Uterus (tissue), 4 donors: ENCODE data around the gene IGF2R. TPM values are rescaled to one million over a fixed set of nuclear protein-coding genes. Genes with fewer than 3 reads are reported as not detected.
A peak's percentile ranks its signal among the peaks of the same experiment; 100 is the strongest.

Source experiments
- DNase-seq, 2 donors: peaks; one replicate each; pipeline ENCODE4 v3.0.0-alpha.2; 2019 to 2020
- H3K27ac ChIP-seq, 2 donors: fragments of 200-600 bp; sonication (generic); 1 replicate in 1 of 2; 2 replicates in 1 of 2; pipeline ENCODE4 v1.5.1; 2016 to 2018
- H3K27me3 ChIP-seq, 2 donors: fragments of 200-600 bp; sonication (generic); one replicate each; pipeline ENCODE4 v1.5.1; 2018 to 2019; ENCODE audit warnings: control low read depth in 1 of 2
- H3K36me3 ChIP-seq, 2 donors: fragments of 200-600 bp; sonication (generic); one replicate each; pipeline ENCODE4 v1.5.1; 2019; ENCODE audit warnings: control low read depth in 1 of 2
- H3K4me1 ChIP-seq, 2 donors: fragments of 200-600 bp; sonication (generic); one replicate each; pipeline ENCODE4 v1.5.1; 2018 to 2019; ENCODE audit warnings: control low read depth in 1 of 2
- H3K4me3 ChIP-seq, 2 donors: fragments of 200-600 bp; sonication (generic); 1 replicate in 1 of 2; 2 replicates in 1 of 2; pipeline ENCODE4 v1.5.1; 2018 to 2019; ENCODE audit warnings: mild to moderate bottlenecking in 1 of 2
- H3K9me3 ChIP-seq, 2 donors: fragments of 200-600 bp; sonication (generic); one replicate each; pipeline ENCODE4 v1.5.1; 2019; ENCODE audit warnings: control low read depth in 1 of 2
- POLR2A ChIP-seq, 2 donors: fragments of 450-650 bp; IDR thresholded peaks; one replicate each; pipeline ENCODE4 v1.6.1; 2016; ENCODE audit warnings: antibody characterized with exemption in 2 of 2, mild to moderate bottlenecking in 1 of 2, moderate library complexity in 1 of 2
- intact Hi-C: fragments of 100-400 bp; cut with DNase I; formaldehyde crosslinking; loops from one replicate; pipeline ENCODE4 v1.15.1; 2023; ENCODE audit warnings: low total_unique reads
- total RNA-seq, 4 donors: library from RNA; depleted of rRNA in 3 of 4; stranded (reverse); fragments of >200 nt in 3 of 4; gene quantifications; one replicate each; pipeline versions ENCODE4 v1.1.0 to v1.2.4, GENCODE V29; 2014 to 2023
- TF ChIP-seq, protein P1 (sequence below), 4 experiments: fragments of 200-600 bp in 2 of 4; fragments of 450-650 bp in 2 of 4; sonication (generic) in 2 of 4; IDR thresholded peaks; one replicate each; pipeline ENCODE4 v1.5.1; 2016 to 2019; ENCODE audit warnings: antibody characterized with exemption in 4 of 4, mild to moderate bottlenecking in 2 of 4, moderate library complexity in 1 of 4
- donor health status: DM: yes; HTN: yes; CAD: no.

IGF2R gene
- total RNA-seq, 4 donors from 2014 or later: 36.5 to 91.7 (median 61.7) TPM

DNA sequence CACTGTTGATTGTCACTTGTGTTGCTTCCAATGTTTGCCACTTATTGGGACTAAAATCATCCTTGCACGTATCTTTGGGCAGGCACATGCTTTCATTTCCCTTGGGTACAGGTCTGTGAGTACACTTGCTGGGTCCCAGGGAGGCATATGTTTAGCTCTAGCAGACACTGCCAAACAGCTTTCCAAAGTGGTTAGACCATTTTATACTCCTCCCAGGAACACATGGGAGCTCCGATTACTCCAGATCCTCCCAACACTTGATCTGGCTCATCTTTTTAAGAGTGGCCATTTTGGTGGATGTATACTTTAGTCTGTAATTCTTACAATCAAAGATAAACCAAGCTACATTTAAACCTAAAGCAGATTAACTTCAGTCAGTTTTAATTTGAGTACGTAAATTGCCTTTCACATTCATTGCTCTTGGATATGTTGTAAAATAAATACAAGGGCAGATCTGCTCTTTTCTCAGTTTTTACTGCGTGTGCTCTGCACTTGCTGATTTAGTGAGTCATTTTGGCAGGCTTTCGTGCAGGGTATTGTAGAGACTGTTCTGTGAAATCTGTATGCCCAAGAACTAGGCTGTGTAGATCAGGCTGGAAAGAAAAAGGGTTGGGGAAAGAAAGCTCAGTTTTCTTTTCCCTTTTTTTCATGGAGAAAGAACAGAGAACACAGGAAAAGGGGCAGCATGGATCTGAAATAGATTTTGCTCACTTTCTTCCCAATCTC, 172.3 kb downstream of the IGF2R start:
- H3K27ac ChIP-seq: peak overlapping the region; percentile 77 to 80
- DNase-seq: peak in 1 of 2 donors; percentile 62
- TF ChIP-seq, protein P1, sequence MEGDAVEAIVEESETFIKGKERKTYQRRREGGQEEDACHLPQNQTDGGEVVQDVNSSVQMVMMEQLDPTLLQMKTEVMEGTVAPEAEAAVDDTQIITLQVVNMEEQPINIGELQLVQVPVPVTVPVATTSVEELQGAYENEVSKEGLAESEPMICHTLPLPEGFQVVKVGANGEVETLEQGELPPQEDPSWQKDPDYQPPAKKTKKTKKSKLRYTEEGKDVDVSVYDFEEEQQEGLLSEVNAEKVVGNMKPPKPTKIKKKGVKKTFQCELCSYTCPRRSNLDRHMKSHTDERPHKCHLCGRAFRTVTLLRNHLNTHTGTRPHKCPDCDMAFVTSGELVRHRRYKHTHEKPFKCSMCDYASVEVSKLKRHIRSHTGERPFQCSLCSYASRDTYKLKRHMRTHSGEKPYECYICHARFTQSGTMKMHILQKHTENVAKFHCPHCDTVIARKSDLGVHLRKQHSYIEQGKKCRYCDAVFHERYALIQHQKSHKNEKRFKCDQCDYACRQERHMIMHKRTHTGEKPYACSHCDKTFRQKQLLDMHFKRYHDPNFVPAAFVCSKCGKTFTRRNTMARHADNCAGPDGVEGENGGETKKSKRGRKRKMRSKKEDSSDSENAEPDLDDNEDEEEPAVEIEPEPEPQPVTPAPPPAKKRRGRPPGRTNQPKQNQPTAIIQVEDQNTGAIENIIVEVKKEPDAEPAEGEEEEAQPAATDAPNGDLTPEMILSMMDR (IDR thresholded peaks at IDR 0.05): no peak
- TF ChIP-seq POLR2A (IDR thresholded peaks at IDR 0.05): no peak
- H3K4me1 ChIP-seq: peaks cover 3 to 6% of the 10 kb centered on the region in 2 donors
- intact Hi-C loops: no loop called here
- H3K36me3 ChIP-seq: no peaks in the 10 kb centered on the region
- no peaks in the 10 kb centered on the region for H3K27me3 ChIP-seq
- no peak overlapping the region for H3K4me3 ChIP-seq
- no peaks in the 10 kb centered on the region for H3K9me3 ChIP-seq

DNA sequence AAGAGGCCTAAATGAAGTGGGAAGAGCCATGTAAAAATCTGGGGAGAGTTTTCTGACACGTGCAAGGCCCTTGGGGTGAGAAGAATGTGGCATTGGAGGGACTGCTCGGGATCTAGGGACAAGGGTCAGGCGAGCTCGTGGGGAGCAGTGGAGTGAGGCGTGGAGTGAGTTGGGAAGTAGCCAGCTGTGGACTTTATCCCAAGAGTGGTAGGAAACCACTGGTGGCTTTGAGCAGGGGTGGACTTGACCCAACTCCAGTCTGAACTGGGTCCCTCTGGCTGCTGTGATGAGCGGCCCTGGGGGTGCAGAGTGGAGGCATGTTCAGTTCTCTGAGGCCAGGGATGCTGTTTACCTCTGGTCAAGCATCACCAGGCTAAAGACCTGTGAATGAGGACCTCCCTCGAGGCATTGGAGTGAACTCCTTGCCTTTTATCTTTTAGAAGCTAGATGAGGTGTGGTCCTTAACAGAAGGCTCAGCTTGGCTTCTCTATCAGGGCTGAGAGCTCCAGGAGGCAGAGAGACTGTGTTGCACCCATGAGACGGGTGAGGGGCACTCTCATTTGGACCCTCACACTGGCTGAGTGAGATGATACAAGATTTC, 173.3 kb downstream of the IGF2R start:
- H3K36me3 ChIP-seq: no peaks in the 10 kb centered on the region
- no peaks in the 10 kb centered on the region for H3K27me3 ChIP-seq
- no peak for DNase-seq
- intact Hi-C loops: no loop called here
- no peak for TF ChIP-seq POLR2A (IDR thresholded peaks at IDR 0.05)
- TF ChIP-seq, protein P1 (IDR thresholded peaks at IDR 0.05): no peak
- no peak overlapping the region for H3K4me3 ChIP-seq
- H3K9me3 ChIP-seq: no peaks in the 10 kb centered on the region
- peaks cover 3 to 6% of the 10 kb centered on the region in 2 donors for H3K4me1 ChIP-seq
- peak overlapping the region; percentile 77 to 80 for H3K27ac ChIP-seq

DNA sequence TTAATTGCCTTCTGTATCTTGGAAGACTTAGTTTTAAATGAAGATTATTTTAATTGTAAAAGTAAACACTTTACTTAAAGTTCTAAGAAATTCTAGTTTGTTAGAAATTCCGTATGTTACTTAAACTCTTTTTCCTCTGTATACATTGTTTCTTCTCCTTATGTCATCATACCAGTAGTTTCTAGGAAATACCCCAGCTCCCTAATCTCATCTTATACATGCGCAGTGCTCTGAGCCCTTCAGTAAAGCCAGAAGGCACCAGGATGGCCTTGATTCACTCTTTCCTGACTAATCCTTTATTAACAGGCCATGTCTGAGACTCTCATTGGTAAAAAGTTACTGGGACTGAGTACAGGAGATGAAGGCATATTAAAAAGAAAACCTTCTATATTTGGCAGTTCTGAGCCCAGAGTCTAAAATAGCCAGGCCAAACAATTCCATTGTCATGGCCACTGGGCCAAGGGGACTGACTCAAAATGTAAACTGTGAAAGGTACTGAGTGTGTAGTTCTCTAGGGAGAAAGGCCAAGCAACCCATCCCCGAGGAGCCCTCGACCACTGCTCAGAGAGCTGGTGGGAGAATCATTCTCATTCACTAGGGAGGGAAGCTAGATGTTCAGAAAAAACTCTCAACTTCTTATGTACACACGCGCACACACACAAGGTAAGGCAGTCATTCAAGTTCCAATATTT, 177.7 kb downstream of the IGF2R start:
- Histone ChIP-seq H3K9me3 (no peaks in the 10 kb centered on the region), H3K36me3 (no peaks in the 10 kb centered on the region), H3K27me3 (no peaks in the 10 kb centered on the region), H3K27ac (peak overlapping the region; percentile 8 to 43), H3K4me1 (no peaks in the 10 kb centered on the region), H3K4me3 (no peak overlapping the region)
- no peak for DNase-seq
- TF ChIP-seq, protein P1 (IDR thresholded peaks at IDR 0.05): no peak
- no peak for TF ChIP-seq POLR2A (IDR thresholded peaks at IDR 0.05)
- intact Hi-C loops: no loop called here

DNA sequence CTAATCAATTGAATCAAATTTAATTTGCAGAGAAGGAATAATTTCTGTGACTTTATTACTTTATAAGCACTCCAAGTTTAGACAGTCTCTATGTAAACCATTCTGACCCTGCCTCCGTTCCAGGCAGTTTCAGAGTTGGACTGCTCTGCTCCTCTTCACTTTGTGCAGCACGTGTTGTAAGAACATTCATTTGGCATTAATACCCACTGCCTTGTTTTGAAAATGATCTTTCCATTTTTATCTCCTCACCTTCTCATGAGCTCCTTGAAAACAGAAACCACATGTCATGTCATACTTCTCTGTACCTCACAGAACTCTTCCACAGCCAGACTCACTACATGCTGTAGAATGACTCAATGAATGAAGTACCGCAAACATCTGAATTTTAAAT, 178.3 kb downstream of the IGF2R start:
- DNase-seq: no peak
- intact Hi-C loops: no loop called here

More for the DNA sequence above, 178.3 kb downstream of the IGF2R start:
- H3K36me3 ChIP-seq: no peaks in the 10 kb centered on the region
- H3K27me3 ChIP-seq: no peaks in the 10 kb centered on the region
- no peaks in the 10 kb centered on the region for H3K4me1 ChIP-seq
- H3K9me3 ChIP-seq: no peaks in the 10 kb centered on the region
- H3K27ac ChIP-seq: peak overlapping the region; percentile 8 to 43
- TF ChIP-seq POLR2A (IDR thresholded peaks at IDR 0.05): no peak
- TF ChIP-seq, protein P1 (IDR thresholded peaks at IDR 0.05): no peak
- H3K4me3 ChIP-seq: no peak overlapping the region
